ENCODE data around the gene MOV10L1.

DNA sequence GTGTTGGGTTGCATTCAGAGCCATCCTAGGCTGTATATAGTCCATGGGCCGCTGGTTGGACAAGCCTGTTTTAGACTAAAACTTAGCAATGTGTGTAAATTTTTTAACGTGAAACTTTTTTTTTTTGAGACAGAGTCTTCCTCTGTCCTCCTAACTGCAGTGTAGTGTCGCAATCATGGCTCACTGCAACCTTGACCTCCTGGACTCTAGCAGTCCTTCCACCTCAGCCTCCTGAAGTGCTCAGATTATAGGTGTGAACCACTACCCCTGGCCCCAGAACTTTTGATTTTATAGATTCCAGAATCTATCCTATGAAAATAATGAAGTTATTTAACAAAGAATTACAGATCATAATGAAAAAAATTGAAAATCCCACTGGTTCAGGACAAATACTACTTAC is 50.8 kb downstream of the MOV10L1 start:
- TF ChIP-seq, protein P1, sequence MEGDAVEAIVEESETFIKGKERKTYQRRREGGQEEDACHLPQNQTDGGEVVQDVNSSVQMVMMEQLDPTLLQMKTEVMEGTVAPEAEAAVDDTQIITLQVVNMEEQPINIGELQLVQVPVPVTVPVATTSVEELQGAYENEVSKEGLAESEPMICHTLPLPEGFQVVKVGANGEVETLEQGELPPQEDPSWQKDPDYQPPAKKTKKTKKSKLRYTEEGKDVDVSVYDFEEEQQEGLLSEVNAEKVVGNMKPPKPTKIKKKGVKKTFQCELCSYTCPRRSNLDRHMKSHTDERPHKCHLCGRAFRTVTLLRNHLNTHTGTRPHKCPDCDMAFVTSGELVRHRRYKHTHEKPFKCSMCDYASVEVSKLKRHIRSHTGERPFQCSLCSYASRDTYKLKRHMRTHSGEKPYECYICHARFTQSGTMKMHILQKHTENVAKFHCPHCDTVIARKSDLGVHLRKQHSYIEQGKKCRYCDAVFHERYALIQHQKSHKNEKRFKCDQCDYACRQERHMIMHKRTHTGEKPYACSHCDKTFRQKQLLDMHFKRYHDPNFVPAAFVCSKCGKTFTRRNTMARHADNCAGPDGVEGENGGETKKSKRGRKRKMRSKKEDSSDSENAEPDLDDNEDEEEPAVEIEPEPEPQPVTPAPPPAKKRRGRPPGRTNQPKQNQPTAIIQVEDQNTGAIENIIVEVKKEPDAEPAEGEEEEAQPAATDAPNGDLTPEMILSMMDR (IDR thresholded peaks at IDR 0.05) = no peak
- TF ChIP-seq POLR2AphosphoS5 (IDR thresholded peaks at IDR 0.05) = no peak
- TF ChIP-seq POLR2A (IDR thresholded peaks at IDR 0.05) = no peak

Data from breast epithelium (tissue), 3 donors.